NT2/D1 (cell line): ENCODE measurements around the gene MED12L.

ENCODE experiments used
- DNase-seq: peaks from one replicate; pipeline ENCODE4 v3.0.0-alpha.2; 2011; ENCODE audit warnings: low read depth, low spot score
- H3K27me3 ChIP-seq: 2 replicates; pipeline ENCODE4 v1.6.0; 2011; ENCODE audit warnings: mild to moderate bottlenecking; ENCODE audit not compliant: insufficient read length, insufficient read depth
- H3K36me3 ChIP-seq: 2 replicates; pipeline ENCODE4 v1.6.1; 2011; ENCODE audit warnings: mild to moderate bottlenecking, low read length, mixed read lengths; ENCODE audit not compliant: insufficient read depth, insufficient read length
- H3K4me1 ChIP-seq: 2 replicates; pipeline ENCODE4 v1.5.1; 2011; ENCODE audit not compliant: insufficient read depth, insufficient read length
- H3K4me3 ChIP-seq: 2 replicates; pipeline ENCODE4 v1.5.1; 2011; ENCODE audit warnings: low read depth; ENCODE audit not compliant: insufficient read length
- H3K9ac ChIP-seq: 2 replicates; pipeline ENCODE4 v1.6.0; 2011; ENCODE audit warnings: low read depth; ENCODE audit not compliant: insufficient read length
- H3K9me3 ChIP-seq: 2 replicates; pipeline ENCODE4 v1.5.1; 2011; ENCODE audit warnings: mild to moderate bottlenecking, low read length; ENCODE audit not compliant: insufficient read depth
- SUZ12 ChIP-seq: IDR thresholded peaks from 2 replicates; pipeline ENCODE4 v1.6.1; 2011; ENCODE audit not compliant: insufficient read length, insufficient read depth; ENCODE audit errors: extremely low read depth
- YY1 ChIP-seq: IDR thresholded peaks from 2 replicates; pipeline ENCODE4 v1.6.1; 2011; ENCODE audit not compliant: insufficient read length, insufficient read depth
- ZNF274 ChIP-seq: IDR thresholded peaks from 2 replicates; pipeline ENCODE4 v1.6.1; 2011; ENCODE audit warnings: mild to moderate bottlenecking, low read depth, low read length

MED12L gene

GRCh38 chr3:151476344-151477018, 391.0 kb downstream of the MED12L start:
- no peak for DNase-seq
- no peak overlapping the region for H3K9ac ChIP-seq
- no peaks in the 10 kb centered on the region for H3K9me3 ChIP-seq
- H3K36me3 ChIP-seq: no peaks in the 10 kb centered on the region
- H3K4me1 ChIP-seq: no peaks in the 10 kb centered on the region
- H3K4me3 ChIP-seq: no peak overlapping the region
- TF ChIP-seq YY1 (no peak), ZNF274 (no peak), SUZ12 (no peak)
- no peaks in the 10 kb centered on the region for H3K27me3 ChIP-seq

- no peaks in the 10 kb centered on the region for H3K36me3 ChIP-seq
- H3K27me3 ChIP-seq: no peaks in the 10 kb centered on the region
- no peak for DNase-seq
- H3K9ac ChIP-seq: no peak overlapping the region
- TF ChIP-seq ZNF274 (no peak), SUZ12 (no peak), YY1 (no peak)
- H3K4me1 ChIP-seq: no peaks in the 10 kb centered on the region
- H3K4me3 ChIP-seq: no peak overlapping the region
- no peaks in the 10 kb centered on the region for H3K9me3 ChIP-seq
Observed at GRCh38 chr3:151477591-151478334, 392.3 kb downstream of the MED12L start.

- Histone ChIP-seq H3K4me3 (no peak overlapping the region), H3K9me3 (no peaks in the 10 kb centered on the region), H3K9ac (no peak overlapping the region), H3K4me1 (no peaks in the 10 kb centered on the region), H3K27me3 (no peaks in the 10 kb centered on the region), H3K36me3 (no peaks in the 10 kb centered on the region)
- DNase-seq: no peak
- no peak for TF ChIP-seq SUZ12
- TF ChIP-seq ZNF274: no peak
- no peak for TF ChIP-seq YY1
Observed at GRCh38 chr3:151478335-151478697, 392.9 kb downstream of the MED12L start.

GRCh38 chr3:151479452-151479851, 394.0 kb downstream of the MED12L start:
- H3K27me3 ChIP-seq: no peaks in the 10 kb centered on the region
- H3K9me3 ChIP-seq: no peaks in the 10 kb centered on the region
- H3K9ac ChIP-seq: no peak overlapping the region
- H3K4me3 ChIP-seq: no peak overlapping the region
- H3K36me3 ChIP-seq: no peaks in the 10 kb centered on the region
- TF ChIP-seq SUZ12: no peak
- no peak for TF ChIP-seq YY1
- no peak for TF ChIP-seq ZNF274
- no peak for DNase-seq
- H3K4me1 ChIP-seq: no peaks in the 10 kb centered on the region

GRCh38 chr3:151480492-151480891, 395.0 kb downstream of the MED12L start:
- no peaks in the 10 kb centered on the region for H3K27me3 ChIP-seq
- no peak overlapping the region for H3K4me3 ChIP-seq
- DNase-seq: no peak
- no peaks in the 10 kb centered on the region for H3K36me3 ChIP-seq
- no peaks in the 10 kb centered on the region for H3K4me1 ChIP-seq
- no peak overlapping the region for H3K9ac ChIP-seq
- no peak for TF ChIP-seq YY1
- TF ChIP-seq ZNF274: no peak
- TF ChIP-seq SUZ12: no peak
- no peaks in the 10 kb centered on the region for H3K9me3 ChIP-seq

DNA sequence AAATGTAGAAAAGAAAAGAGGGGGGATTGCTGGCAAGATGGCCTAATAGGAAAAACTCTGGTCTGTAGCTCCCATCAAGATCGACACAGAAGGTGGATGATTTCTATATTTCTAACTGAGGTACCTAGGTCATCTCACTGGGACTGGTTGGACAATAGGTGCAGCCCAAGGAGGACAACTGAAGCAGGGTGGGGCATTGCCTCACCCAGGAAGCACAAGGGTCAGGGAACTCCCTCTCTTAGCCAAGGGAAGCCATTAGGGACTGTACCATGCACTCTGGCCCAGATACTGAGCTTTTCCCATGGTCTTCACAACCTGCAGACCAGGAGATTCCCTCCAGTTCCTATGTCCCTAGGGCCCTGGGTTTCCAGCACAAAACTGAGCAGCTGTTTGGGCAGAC, 398.0 kb downstream of the MED12L start:
- H3K4me3 ChIP-seq: no peak overlapping the region
- H3K36me3 ChIP-seq: no peaks in the 10 kb centered on the region
- no peak overlapping the region for H3K9ac ChIP-seq

DNA sequence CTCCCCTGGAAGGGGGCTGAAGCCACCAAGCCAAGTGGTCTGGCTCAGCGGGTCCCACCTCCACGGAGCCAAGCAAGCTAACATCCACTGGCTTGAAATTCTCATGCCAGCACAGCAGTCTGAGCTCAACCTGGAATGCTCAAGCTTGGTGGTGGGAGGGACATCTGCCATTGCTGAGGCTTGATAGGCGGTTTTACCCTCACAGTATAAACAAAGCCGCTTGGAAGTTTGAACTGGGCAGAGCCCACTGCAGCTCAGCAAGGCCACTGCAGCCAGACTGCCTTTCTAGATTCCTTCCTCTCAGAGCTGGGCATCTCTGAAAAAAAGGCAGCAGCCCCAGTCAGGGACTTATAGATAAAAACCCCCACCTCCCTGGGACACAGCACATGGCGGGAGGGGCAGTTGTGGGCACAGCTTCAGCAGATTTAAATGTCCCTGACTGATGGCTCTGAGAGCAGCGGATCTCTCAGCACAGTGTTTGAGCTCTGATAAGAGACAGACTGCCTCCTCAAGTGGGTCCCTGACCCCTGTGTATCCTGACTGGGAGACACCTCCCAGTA, 398.6 kb downstream of the MED12L start:
- Histone ChIP-seq H3K4me1 (no peaks in the 10 kb centered on the region), H3K4me3 (no peak overlapping the region), H3K27me3 (no peaks in the 10 kb centered on the region), H3K36me3 (no peaks in the 10 kb centered on the region), H3K9ac (no peak overlapping the region), H3K9me3 (no peaks in the 10 kb centered on the region)
- TF ChIP-seq ZNF274 (no peak), YY1 (no peak), SUZ12 (no peak)
- no peak for DNase-seq

More for the DNA sequence above, 398.0 kb downstream of the MED12L start:
- Histone ChIP-seq H3K4me1 (no peaks in the 10 kb centered on the region), H3K9me3 (no peaks in the 10 kb centered on the region), H3K27me3 (no peaks in the 10 kb centered on the region)
- TF ChIP-seq YY1 (no peak), ZNF274 (no peak), SUZ12 (no peak)
- DNase-seq: no peak
